Measurements from ENCODE around the gene PBXIP1.

GRCh38 chr1:154988058-154988954 lies 32.4 kb upstream of the PBXIP1 start:
- TF ChIP-seq NFYB (IDR thresholded peaks at IDR 0.05; ENCODE audit: insufficient read depth, low read depth, low read length) (no peak), BCL3 (IDR thresholded peaks at IDR 0.05; ENCODE audit: borderline replicate concordance, insufficient read depth, low read depth, low read length, poor library complexity, severe bottlenecking) (no peak), POLR2A (IDR thresholded peaks at IDR 0.05; ENCODE audit: low read depth, low read length) (no peak), NR2F1 (conservative IDR thresholded peaks at IDR 0.05) (no peak), CTCF (IDR thresholded peaks at IDR 0.05 in 2 of 3, conservative IDR thresholded peaks at IDR 0.05 in 1 of 3; ENCODE audit: control insufficient read depth in 2 of 3, extremely low read depth in 1 of 3, insufficient read depth in 1 of 3, low read depth in 3 of 3, low read length in 3 of 3) (peak in 2 of 3 experiments; percentile 16 to 34; a peak in 2 of 6 replicates), ETV6 (conservative IDR thresholded peaks at IDR 0.05 in 1 of 2, IDR thresholded peaks at IDR 0.05 in 1 of 2; ENCODE audit: borderline replicate concordance in 1 of 2, low read depth in 1 of 2) (no peak), ZNF274 (IDR thresholded peaks at IDR 0.05; ENCODE audit: insufficient read depth, insufficient read length) (no peak), TBL1XR1 (IDR thresholded peaks at IDR 0.05; ENCODE audit: low read depth, low read length) (no peak), HDAC6 (IDR thresholded peaks at IDR 0.05; ENCODE audit: unreplicated experiment) (no peak), REST (IDR thresholded peaks at IDR 0.05; ENCODE audit: low read depth, low read length) (no peak), CEBPB (IDR thresholded peaks at IDR 0.05; ENCODE audit: borderline replicate concordance in 1 of 2, low read depth in 2 of 2, low read length in 2 of 2) (no peak)
